NCI-H2029 (cell line): ENCODE data around the gene KRT12.

ENCODE experiments used
- DNase-seq: peaks from one replicate; lab custom pipeline; 2025; lab: John Stamatoyannopoulos, UW

KRT12 gene

GRCh38 chr17:40866838-40867237 is at the start of gene KRT12:
Gene KRT12, minus strand, starts transcription at chr17:40867223. Its CDS starts 37 bp downstream, at chr17:40867186.
- no peak for DNase-seq

- DNase-seq, result no peak
These were observed 49.3 kb upstream of the KRT12 start for GRCh38 chr17:40916366-40916765.

- no peak for DNase-seq
These were observed 48.8 kb upstream of the KRT12 start for GRCh38 chr17:40915721-40916256.

GRCh38 chr17:40915199-40915661 is 48.2 kb upstream of the KRT12 start:
- no peak for DNase-seq

GRCh38 chr17:40914075-40914855 is 47.2 kb upstream of the KRT12 start:
- no peak for DNase-seq

GRCh38 chr17:40912486-40913210 is 45.6 kb upstream of the KRT12 start:
- DNase-seq, result no peak

- DNase-seq, result no peak
These were observed 43.4 kb upstream of the KRT12 start for GRCh38 chr17:40910441-40910841.

GRCh38 chr17:40909755-40910154 is 42.7 kb upstream of the KRT12 start:
- no peak for DNase-seq

GRCh38 chr17:40909351-40909750 is 42.3 kb upstream of the KRT12 start:
- DNase-seq, result peak; percentile 87

GRCh38 chr17:40906613-40907012 is 39.6 kb upstream of the KRT12 start:
- DNase-seq, result no peak

- no peak for DNase-seq
These were observed 38.3 kb upstream of the KRT12 start for GRCh38 chr17:40905370-40905769.

GRCh38 chr17:40903129-40903847 is 36.3 kb upstream of the KRT12 start:
- peak; percentile 88 for DNase-seq

GRCh38 chr17:40902498-40902897 is 35.5 kb upstream of the KRT12 start:
- no peak for DNase-seq

- peak; percentile 85 for DNase-seq
These were observed 35.0 kb upstream of the KRT12 start for GRCh38 chr17:40901981-40902474.

- peak; percentile 75 for DNase-seq
These were observed 33.9 kb upstream of the KRT12 start for GRCh38 chr17:40900809-40901356.

- no peak for DNase-seq
These were observed 30.0 kb upstream of the KRT12 start for GRCh38 chr17:40896916-40897455.

- no peak for DNase-seq
These were observed 28.2 kb upstream of the KRT12 start for GRCh38 chr17:40895106-40895730.

GRCh38 chr17:40888196-40888720 is 21.2 kb upstream of the KRT12 start:
- no peak for DNase-seq

- DNase-seq, result no peak
These were observed 19.1 kb upstream of the KRT12 start for GRCh38 chr17:40886090-40886489.

- no peak for DNase-seq
These were observed 17.9 kb upstream of the KRT12 start, which contains the start of gene KRT20 for GRCh38 chr17:40884708-40885512. Gene KRT20, minus strand, starts transcription at chr17:40885242. Its CDS starts 57 bp downstream, at chr17:40885185.
